ENCODE measurements around the gene INHBE.

- TF ChIP-seq ZNF8 (CRISPR knock-in tag; IDR thresholded peaks at IDR 0.05) (no peak), ISL1 (CRISPR knock-in tag; IDR thresholded peaks at IDR 0.05) (no peak), ARNTL (CRISPR knock-in tag; IDR thresholded peaks at IDR 0.05; ENCODE audit: borderline replicate concordance, low read depth) (no peak), ZNF565 (CRISPR knock-in tag; conservative IDR thresholded peaks at IDR 0.05; ENCODE audit: low read depth) (no peak), PATZ1 (CRISPR knock-in tag; IDR thresholded peaks at IDR 0.05; ENCODE audit: borderline replicate concordance) (no peak), ZFP3 (CRISPR knock-in tag; IDR thresholded peaks at IDR 0.05) (no peak), ESRRG (CRISPR knock-in tag; IDR thresholded peaks at IDR 0.05) (no peak), TCF4 (CRISPR knock-in tag; IDR thresholded peaks at IDR 0.05; ENCODE audit: borderline replicate concordance) (no peak), RARB (CRISPR knock-in tag; IDR thresholded peaks at IDR 0.05) (no peak)
These were observed 20.4 kb downstream of the INHBE start for GRCh38 chr12:57475271-57476161.

All from SK-N-SH treated with all-trans-retinoic acid at 6 μM for 48 hours (cell line).